Right kidney (tissue), 9 donors: Measurements from ENCODE around the gene INTS6L.

Source experiments
- DNase-seq: peaks from one replicate; pipeline ENCODE4 v3.0.0-alpha.2; 2016
- long read RNA-seq, 8 donors: transcript quantifications; one replicate each; lab custom pipeline, GENCODE V29; 2026

INTS6L gene, protein sequence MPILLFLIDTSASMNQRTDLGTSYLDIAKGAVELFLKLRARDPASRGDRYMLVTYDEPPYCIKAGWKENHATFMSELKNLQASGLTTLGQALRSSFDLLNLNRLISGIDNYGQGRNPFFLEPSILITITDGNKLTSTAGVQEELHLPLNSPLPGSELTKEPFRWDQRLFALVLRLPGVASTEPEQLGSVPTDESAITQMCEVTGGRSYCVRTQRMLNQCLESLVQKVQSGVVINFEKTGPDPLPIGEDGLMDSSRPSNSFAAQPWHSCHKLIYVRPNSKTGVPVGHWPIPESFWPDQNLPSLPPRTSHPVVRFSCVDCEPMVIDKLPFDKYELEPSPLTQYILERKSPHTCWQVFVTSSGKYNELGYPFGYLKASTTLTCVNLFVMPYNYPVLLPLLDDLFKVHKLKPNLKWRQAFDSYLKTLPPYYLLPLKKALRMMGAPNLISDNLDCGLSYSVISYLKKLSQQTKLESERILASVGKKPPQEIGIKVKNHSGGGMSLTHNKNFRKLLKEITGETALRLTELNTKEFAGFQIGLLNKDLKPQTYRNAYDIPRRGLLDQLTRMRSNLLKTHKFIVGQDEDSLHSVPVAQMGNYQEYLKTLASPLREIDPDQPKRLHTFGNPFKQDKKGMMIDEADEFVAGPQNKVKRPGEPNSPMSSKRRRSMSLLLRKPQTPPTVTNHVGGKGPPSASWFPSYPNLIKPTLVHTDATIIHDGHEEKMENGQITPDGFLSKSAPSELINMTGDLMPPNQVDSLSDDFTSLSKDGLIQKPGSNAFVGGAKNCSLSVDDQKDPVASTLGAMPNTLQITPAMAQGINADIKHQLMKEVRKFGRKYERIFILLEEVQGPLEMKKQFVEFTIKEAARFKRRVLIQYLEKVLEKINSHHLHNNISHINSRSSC
- long read RNA-seq, donor 1 = 0 reads
- long read RNA-seq, donor 2 = 0 reads
- long read RNA-seq, donor 3 = 0 reads
- long read RNA-seq, donor 4 = 0 reads
- long read RNA-seq, donor 5 = 0 reads
- long read RNA-seq, donor 6, partial matches to known transcripts = 0 of 1 reads
- long read RNA-seq, donor 6, other reads (novel, unspliced or antisense) = 0 of 1 reads
- long read RNA-seq, donor 7 = 0 reads
- long read RNA-seq, donor 8, partial matches to known transcripts = 0 of 1 reads
- long read RNA-seq, donor 8, other reads (novel, unspliced or antisense) = 0 of 1 reads

DNA sequence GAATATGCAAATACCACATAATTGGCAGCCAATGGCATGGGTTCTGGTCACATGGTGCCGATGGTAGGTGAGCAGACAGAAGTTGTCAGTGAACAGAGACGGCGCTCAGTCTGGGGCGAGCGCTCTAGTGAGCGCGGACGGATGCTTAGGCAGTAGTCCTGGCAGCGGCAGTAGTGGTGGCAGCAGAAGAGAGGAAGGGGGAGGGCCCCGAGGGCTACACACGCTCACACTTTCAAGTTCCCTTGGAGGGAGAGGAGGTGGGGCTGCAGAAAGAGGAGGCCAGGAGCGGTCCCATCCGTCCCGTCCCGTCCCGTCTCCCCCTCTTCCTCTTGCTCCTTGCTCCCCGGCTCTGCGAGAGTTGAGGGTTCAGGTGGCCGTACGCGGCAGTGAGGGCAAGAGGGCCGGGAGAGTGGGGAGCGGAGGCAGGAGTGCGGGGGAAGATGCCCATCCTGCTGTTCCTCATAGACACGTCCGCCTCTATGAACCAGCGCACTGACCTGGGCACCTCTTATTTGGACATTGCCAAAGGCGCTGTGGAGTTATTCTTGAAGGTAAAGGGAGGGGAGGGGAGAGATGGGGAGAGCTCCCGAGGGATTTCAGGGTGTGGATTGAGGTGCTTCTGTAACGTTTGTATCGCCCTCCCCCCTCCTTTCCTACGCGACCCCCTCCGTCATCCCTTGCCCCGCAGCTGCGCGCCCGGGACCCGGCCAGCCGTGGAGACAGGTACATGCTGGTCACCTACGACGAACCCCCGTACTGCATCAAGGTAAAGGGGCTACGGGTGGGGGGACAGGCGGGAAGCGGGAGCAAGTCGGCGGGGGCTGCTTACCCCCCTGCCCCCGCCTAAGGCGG is at the start of gene INTS6L:
Gene INTS6L (plus strand): TSS at position 108 of the 852 bp plus-strand sequence. CDS start 333 bp downstream, at position 441.
- peak; percentile 82 for DNase-seq

DNA sequence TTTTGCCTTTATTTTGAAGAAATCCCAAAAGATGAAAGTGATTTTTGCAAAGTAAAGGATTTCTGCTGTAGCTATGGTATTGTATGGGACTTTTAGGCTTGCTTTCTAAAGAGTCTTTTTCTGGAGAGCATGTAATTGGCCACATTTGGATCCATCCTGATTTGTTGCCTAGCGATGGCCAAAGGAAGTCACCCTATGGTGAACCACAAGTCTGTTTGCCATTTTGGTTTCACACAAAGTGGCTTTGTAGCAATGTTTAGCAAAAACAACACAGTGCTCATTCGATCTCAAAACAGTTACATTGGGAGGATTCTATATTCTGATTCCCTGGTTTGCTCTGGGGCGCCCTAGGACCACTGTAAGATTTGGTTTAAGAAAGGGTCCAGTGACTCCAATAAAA is 44.1 kb upstream of the INTS6L start:
- DNase-seq = no peak

DNA sequence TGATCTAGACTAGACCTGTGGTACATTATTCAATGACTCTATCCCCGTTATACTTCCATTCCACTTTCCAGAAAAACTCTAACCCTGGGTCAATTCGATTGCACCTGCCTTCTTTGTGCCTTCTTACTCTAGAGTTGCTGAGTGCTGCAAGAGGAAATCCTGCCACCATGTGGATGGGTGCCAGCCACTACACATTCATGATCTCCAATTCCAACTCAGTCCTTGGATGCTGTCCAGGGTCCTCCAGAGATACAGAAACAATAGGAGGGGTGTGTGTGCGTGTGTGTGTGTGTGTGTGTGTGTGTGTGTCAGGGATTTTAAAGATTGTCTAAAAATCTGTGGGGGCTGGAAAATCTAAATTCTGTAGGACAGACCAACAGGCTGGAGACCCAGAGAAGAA is 42.9 kb upstream of the INTS6L start:
- DNase-seq = peak; percentile 8

DNA sequence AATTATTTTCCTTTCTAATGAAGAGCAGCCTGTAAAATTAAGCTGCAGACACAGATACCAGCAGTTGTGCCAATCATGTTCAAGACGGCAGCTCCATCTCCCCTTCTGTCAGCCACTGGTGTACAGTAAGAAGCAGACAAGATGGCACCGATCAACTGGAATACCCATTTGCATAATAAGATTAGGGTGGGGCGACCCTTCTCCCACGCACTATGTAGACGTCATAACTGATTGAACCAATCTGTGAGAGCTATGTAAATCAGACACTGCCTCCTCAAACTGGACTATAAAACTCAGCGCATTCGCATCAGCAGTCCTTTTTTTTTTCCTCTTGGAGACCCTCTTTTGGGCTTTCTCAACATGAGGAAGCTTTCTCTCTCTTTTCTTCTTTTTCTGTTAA is 40.4 kb upstream of the INTS6L start:
- DNase-seq = no peak

DNA sequence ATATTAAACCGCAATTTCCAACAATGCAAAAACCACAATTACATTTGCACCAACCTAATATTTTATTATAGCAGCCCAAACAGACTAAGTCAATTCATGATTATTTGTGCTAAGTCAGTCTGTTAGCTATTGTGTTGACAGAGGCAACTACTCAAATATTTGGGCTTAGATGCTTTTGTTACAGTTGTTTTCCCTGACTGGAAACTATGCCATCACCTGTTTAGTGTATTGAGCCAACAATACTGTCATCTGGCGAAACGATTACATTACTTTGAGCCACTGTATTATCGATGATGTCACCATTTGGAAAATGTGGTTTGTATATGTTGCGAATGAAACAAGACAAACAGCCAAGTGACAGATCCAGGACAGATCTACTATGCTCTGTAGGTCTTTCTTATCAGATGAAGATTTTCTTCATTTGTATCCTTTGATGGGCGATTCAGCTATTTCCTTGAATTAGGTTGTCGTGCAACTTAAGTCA is 38.7 kb upstream of the INTS6L start:
- DNase-seq = no peak

DNA sequence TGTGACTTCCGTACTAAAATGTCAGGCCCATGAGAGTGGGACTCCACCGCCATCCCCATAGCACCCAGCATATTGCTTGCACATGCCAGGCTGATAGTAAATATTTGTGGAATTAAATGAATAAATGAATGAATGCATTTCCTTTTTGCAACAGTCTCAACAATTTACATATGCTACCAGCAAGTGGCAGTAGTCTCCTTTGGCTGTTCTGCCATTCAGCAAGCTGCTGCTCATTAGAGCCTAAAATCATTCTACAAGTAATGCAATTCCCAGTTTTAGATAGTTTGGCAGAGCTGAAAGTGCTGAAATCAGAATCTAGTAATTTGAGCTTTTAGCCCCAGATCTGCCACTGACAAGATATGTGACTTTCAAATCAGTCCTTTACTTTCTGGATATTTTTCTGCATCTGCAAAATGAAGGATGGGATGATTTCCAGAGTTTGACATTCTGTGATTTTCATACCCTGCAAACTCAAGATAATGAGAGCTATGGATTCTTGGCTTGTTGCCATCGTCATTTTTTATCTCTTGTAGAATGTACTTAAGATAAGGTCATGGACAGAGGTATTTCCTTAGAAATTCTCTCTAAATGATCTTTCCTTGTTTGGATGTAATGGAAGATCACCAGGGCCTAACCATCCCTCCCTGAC is 35.7 kb upstream of the INTS6L start:
- DNase-seq = no peak

DNA sequence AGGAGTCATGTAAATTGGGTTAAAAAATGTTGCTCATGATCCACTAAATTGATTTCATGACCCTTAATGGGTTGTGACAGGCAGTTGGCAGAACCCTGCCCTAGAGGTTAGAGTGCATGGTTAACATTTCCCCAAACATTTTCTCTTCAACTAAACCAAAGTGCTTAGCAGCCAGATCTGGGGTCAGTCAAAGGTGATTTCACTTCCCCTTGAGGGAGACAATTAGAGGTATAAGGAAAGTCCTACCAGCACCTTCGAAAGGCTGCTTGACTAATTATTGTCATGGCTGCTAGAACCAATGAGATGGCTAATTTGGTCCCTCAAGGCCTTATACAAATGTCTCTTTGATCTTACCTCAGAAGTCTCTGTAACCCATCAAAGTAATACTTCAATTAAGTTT is 30.9 kb upstream of the INTS6L start:
- DNase-seq = no peak

DNA sequence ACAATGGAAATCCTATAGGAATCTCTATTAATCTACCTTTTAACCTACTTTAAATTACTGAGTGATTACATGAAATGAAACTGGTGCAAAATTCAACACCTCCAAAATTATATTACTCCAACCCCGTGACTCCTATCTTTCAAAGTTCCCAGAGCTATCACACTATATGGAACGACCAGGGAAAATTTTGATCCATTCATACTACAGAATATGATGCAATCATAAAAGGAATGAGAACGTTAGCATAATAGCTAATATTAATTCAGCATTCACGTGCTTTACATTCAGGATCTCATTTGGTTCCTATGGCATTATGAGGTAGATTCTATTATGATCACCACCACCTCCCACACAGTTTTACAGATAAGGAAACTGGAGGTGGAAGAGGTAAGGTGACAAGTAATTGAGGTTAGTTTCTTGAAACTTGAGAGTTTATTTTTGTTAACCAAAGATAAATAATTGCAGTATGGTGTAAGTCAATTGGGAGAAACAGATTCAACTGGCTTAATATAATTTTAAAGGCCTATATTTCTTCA is 29.4 kb upstream of the INTS6L start:
- no peak for DNase-seq

DNA sequence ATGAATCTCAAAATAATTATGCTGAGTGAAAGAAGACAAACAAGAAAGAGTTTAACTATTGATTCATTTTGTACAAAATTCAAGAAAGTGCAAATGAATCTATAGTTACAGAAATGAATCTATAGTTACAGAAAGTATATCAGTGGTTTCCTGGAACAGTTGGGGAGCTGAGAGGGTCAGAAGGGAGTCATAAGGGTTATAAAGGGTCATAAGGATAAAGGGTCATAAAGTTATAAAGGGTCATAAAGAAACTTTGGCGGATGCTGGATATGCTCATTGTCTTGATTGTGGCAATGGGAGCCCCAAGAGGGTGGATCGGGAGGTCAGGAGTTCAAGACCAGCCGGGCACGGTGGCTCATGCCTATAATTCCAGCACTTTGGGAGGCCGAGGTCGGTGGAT is 26.0 kb upstream of the INTS6L start:
- DNase-seq = no peak

DNA sequence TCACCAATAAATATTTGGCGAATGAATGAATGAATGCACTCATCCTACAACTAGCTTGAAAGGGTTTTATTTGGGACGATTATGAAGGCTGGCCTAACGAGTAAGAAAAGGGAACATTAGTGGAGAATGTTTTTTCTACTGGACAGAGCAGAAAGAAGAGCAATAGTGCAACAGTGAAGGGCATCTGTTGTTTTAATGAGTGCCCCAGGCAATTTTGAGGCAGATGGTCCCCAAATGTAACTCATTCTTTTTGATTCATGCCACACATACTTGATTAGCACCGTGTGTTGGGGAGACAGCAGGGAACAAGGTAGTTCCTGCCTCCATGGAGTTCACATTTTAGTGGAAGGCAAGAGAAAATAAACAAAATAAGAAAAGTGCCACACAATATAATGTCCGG is 22.7 kb upstream of the INTS6L start:
- no peak for DNase-seq

DNA sequence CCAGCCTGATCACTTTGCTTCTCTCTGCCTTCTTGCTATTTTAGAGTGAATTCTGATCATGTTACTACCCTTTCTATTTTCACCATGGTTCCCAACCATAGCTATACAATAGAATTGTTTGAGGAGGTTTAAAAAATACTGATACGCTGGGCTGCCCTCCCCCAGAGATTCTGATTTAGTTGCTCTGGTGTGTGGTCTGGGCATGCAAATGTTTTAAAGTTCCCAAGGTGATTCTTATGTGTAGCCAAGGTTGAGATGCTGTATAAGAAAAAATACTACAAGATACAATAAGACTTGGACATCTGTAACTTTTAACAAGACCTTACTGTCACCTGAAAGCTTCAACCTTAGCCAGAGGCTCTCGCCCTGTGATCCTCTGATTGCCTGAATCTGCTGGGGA is 22.2 kb upstream of the INTS6L start:
- no peak for DNase-seq

DNA sequence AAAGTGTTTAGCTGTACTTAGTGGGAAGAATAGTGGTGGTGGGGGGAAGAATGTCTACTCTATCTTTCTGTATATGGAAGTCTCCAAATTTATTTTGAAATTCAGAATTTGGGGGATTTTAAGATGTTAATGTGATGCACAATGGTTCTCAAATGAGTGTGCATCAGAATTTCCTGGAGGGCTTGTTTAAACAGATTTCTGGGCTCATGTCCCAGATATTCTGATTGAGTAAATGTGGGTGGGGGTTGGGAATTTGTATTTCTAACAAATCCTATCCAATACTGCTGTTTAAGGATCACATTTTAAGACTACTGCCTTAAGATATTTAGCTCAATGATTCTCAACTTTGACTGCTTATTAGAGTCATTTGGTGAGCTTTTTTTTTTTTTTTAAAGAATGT is 15.1 kb upstream of the INTS6L start:
- no peak for DNase-seq

DNA sequence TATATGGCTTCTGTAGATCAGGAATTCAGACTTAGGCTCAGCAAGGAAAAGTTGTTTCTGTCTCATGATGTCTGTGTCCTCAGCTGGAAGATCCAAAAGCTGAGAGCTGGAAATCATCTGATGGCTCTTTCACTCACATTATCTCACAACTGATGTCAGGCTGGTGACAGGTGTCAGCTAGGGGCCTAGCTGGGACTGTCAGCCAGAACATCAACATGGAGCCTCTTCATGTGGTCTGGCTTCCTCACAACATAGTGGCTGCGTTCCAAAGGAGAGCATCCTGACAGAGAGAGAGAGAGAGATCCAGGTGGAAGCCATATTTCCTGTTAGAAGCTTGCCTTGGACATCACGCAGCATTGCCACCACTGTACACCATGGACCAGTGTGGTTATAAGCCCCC is 10.6 kb upstream of the INTS6L start:
- no peak for DNase-seq

DNA sequence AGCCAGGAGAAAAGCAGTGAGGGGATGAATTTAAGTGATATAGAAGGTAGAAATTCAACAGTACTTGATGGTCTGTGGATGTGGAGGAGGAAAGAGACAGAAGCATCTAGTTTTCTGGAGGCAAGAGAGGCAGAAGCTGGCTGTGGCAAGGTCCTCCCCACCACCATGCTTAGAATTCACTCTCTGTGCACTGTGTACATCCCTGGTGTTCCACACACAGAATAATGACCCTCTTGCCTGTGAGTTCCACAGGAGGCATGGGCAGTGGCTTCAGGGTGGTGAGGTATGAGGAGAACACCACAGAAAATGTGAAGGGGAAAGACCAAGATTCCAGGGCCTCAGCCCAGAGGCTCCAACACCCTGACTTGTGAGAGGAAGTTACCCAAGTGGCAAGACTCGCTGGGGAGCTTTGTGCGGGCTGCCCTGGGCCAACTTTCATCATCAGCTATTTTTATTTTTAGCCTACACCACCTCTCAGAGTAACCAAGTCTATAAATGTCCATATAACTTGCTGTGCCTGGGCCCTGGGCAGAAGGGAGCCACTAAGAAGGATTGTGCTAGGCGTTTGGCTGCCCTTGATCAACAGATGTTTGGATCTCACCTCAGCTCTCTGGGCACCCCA is 7.8 kb upstream of the INTS6L start:
- DNase-seq = no peak

DNA sequence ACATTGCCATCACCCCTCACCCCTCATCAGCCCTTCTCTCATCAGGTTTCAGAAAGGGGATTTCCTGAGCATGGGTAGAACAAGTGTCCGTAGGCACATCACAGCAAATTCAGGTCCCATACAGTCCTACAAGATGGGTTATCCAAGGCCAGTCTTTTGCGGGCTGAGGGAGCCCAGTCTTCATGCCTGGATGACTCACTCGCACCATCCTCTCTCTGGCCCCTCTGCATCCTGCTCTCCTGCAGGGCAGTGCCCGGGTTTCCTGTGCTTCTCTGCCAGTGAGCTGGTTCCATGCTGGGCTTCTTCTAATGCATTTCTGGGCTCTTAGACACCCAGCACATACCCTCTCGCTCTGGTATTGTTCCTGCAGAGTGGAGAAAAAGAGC is 7.3 kb upstream of the INTS6L start:
- no peak for DNase-seq

DNA sequence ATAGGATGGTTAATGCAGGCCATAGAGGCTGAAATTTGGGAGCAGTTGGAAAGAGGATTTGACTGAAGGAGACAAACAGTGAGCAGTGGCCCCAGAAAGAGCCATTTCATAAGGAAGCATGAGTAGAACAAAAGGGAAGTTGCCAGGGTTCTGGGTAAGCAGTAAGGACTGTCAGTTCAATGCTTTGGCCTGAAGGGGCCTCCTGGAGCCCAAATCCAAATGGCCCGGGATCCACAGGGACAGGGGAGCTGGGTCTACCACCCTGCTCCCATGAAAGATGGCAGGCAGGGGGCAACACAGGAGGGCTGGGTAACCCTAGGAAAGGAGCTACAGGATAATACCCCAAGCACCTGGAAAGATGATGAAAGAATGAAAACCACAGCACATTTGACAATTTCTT is 4.1 kb upstream of the INTS6L start:
- DNase-seq = no peak

DNA sequence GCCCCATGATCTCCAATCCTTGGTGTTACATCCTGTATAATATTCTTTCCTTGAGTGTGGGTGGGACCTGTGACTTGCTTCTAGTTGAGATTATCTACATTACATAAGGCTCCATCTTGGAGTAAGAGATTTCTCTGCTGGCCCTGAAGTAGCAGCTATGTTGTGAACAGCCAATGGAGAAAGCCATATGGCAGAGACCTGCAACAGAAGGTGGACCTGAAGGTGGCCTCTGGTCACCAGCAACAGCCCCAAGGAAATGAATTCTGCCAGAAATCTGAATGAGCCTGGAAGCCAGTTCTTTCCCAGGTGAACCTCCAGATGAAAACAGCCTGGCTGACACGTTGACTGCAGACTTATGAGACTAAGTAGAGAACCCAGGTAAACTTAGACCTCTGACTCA is 2.3 kb upstream of the INTS6L start:
- DNase-seq = no peak

DNA sequence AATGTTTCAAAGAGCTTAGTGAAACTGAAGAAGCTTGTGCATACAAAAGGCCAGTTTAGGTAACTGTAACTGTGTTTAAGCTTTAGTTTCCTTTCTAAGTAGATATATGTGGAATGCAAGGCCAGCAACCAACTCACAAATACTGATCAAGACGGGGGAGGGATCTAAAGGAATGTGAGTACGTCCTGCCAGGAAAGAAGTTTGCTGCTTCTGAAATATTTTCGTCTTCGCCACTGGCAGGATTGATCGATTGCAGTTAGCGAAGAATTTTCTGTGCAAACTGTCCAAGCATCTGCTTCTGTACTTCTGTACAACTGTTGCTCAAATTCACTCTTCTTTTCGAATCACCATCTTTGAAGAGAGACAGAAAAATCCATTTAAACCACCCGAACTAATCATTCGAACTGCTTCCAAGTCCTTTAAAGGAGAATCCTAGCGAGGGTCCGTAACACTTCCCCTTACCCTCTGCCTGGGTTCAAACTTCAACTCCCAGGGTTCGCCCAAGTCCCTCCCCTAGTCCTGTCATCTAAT is 373 bp upstream of the INTS6L start:
- DNase-seq = peak; percentile 53

DNA sequence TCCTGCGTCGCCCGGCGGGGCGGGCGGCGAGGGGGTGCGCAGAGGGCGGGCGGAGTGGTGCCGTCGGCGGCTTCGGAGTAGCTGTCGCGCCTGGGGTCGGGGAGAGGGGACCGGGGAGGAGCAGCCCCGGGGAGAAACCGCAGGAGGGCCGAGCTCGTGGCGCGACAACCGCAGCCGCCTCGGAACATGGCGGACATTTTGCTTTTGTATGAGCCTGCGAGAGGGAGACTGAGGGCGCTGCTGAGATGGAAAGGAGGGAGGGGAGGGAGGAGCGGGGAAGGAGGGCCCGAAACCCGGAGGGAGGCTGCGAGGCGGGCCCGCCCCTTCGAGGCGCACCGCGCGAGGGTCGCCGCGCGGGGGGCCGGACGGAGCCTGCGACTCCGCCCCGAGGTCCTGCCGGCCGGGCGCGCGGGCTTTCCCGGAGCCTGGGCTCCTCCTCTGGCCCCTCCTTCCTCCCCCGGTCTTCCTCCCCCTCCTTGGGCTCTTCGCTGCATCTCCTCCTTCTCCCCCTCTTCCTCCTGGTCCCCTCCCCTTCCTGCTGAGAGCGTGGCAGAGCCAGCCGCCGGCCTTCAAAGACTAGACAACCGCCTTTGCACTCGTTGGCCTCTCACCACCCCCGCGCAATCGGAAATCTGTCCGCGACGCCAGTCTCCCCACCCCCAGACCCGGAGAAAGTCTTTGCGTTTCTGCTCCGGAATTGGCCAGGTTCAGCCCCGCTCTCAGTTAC is 1.1 kb downstream of the INTS6L start:
- DNase-seq = peak; percentile 75

DNA sequence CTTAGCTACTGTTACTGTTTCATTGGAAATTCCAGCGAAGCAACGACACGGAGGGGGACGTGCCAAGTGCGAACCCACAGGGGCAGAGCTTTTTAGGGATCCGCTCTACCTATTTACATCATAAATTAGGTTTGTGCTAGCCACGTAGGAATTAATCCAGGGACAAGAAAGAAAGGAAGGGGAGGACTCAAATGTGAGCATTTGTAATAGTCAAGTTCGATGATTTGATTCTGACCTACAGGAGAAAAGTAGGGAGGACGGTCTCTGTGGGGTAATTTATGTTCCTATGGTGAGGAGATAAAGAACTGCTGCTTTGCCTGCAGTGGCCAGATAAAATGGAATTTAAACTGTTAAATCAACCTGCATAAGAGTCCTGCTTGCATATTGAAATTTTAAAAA is 1.7 kb downstream of the INTS6L start:
- no peak for DNase-seq
